Activated B cell treated with CpG ODN at 0.5 μM for 24 hours (primary cell): ENCODE data around the gene SMIM11. TPM values are rescaled to one million over a fixed set of nuclear protein-coding genes. Genes with fewer than 3 reads are reported as not detected.

Experiments used
- ATAC-seq: fragments of 200-7000 bp; cut with Tn5 transposase; one replicate; pipeline ENCODE4 v1.10.0; 2021; ENCODE audit warnings: low read depth, mild to moderate bottlenecking, moderate library complexity
- CTCF ChIA-PET: fragments of 350-600 bp; sonication (Branson Sonifier 250); formaldehyde crosslinking; loops from one replicate; lab custom pipeline; 2021; ENCODE audit warnings: antibody characterized with exemption; lab: Charles Lee
- POLR2A ChIA-PET: fragments of 350-600 bp; sonication (Branson Sonifier 250); formaldehyde crosslinking; loops from one replicate; lab custom pipeline; 2021; ENCODE audit warnings: antibody characterized with exemption; lab: Charles Lee
- DNase-seq: peaks from one replicate; pipeline ENCODE4 v3.0.0; 2022
- H3K27ac Mint-ChIP-seq: one replicate; pipeline ENCODE4 v1.8.0; 2020; ENCODE audit warnings: mixed read lengths
- H3K27me3 Mint-ChIP-seq: one replicate; pipeline ENCODE4 v1.8.0; 2021; ENCODE audit warnings: mixed read lengths
- H3K36me3 Mint-ChIP-seq: one replicate; pipeline ENCODE4 v1.8.0; 2021; ENCODE audit warnings: low read depth, mixed read lengths
- H3K4me1 Mint-ChIP-seq: one replicate; pipeline ENCODE4 v1.8.0; 2021; ENCODE audit warnings: mixed read lengths
- H3K4me3 Mint-ChIP-seq: one replicate; pipeline ENCODE4 v1.8.0; 2020; ENCODE audit warnings: mild to moderate bottlenecking, mixed read lengths
- H3K9me3 Mint-ChIP-seq: one replicate; pipeline ENCODE4 v1.8.0; 2020; ENCODE audit warnings: mixed read lengths
- intact Hi-C: fragments of 100-400 bp; cut with micrococcal nuclease; formaldehyde crosslinking; loops from one replicate; pipeline ENCODE4 v1.15.1; 2024
- total RNA-seq: library from RNA; stranded (reverse); gene quantifications from 2 replicates; pipeline ENCODE4 v1.2.3, GENCODE V29; 2022
- TF ChIP-seq, protein P1 (sequence below): fragments of 200-600 bp; IDR thresholded peaks from one replicate; pipeline ENCODE4 v1.8.0; 2022; ENCODE audit warnings: antibody characterized with exemption, mild to moderate bottlenecking

SMIM11 gene
- total RNA-seq, 1 donor from 2014 or later = 4.3 TPM

DNA sequence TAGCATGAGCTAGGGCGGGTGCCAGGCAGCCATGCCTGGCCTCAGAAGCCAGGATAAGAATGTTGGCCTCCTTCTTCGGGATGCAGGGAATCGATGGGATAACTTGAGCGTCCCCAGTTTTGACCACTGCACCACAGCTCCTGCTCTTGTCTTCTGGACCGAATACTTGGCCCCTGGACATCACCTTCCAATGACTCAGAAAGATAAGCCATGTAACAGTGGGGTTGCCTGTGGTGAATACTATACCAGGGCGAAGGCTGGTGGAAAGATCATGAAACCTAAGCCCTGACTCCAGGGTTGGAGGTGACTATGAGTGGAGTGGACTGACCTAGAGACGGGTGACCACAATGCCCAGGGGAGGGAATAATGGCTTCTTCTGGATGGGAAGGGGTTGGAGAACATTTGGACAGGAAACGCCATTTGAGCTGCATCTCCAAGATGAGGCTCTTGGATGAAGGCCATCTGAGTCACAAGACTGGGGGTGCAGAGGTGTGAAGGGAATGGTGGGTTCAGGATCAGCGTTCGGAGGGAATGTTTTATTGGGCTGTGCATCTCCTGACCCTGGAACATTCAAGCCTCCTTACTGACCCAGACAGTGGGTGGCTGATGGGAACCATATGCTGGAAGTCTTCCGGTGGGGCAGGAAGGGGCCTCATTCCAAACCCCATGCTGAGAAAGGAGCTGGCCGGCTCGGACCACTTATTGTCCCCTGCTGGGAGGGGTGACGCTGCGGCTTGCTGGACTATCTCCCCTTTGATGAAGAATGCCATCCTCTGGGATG, 30.0 kb upstream of the SMIM11 start:
- CTCF ChIA-PET = interaction anchor here (11.8 kb wide), 1 partner anchor 424 kb away, joined by 431 read pairs; no protein-coding TSS in a partner anchor
- Mint-ChIP-seq H3K9me3 (no peaks in the 10 kb centered on the region), H3K36me3 (no peaks in the 10 kb centered on the region), H3K27ac (no peak overlapping the region), H3K27me3 (peaks cover 8% of the 10 kb centered on the region), H3K4me1 (peaks cover 3% of the 10 kb centered on the region), H3K4me3 (no peak overlapping the region)
- DNase-seq = no peak
- POLR2A ChIA-PET = no interaction called here
- TF ChIP-seq, protein P1, sequence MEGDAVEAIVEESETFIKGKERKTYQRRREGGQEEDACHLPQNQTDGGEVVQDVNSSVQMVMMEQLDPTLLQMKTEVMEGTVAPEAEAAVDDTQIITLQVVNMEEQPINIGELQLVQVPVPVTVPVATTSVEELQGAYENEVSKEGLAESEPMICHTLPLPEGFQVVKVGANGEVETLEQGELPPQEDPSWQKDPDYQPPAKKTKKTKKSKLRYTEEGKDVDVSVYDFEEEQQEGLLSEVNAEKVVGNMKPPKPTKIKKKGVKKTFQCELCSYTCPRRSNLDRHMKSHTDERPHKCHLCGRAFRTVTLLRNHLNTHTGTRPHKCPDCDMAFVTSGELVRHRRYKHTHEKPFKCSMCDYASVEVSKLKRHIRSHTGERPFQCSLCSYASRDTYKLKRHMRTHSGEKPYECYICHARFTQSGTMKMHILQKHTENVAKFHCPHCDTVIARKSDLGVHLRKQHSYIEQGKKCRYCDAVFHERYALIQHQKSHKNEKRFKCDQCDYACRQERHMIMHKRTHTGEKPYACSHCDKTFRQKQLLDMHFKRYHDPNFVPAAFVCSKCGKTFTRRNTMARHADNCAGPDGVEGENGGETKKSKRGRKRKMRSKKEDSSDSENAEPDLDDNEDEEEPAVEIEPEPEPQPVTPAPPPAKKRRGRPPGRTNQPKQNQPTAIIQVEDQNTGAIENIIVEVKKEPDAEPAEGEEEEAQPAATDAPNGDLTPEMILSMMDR = no peak
- intact Hi-C loops = loop anchor here (5.0 kb wide), 1 partner anchor 703 kb away; the partner anchor contains the start of genes CRYZL1 and ITSN1
- ATAC-seq = no peak

DNA sequence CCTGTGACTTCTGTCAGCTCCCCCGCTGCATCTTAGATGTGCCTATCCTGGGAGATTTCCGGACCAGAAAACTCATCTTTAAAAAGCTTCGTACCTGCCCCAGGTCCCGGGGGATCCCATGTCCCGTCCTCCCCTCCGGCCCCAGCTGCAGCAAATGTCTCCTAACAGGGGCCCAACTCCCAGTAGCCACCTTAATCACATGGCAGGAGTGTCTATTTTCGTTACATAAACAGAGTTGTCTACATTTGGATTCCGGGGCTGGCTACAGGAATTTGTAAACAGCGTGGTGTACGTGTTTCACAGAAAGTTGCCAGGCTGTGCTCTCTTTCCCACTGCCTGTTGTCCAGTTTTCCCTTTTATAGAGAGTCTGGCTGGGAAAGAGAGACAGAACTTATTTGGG, 29.4 kb upstream of the SMIM11 start:
- peaks cover 5% of the 10 kb centered on the region for H3K27me3 Mint-ChIP-seq
- no peak overlapping the region for H3K27ac Mint-ChIP-seq
- TF ChIP-seq, protein P1 = no peak
- no peak for DNase-seq
- POLR2A ChIA-PET = no interaction called here
- H3K4me3 Mint-ChIP-seq = no peak overlapping the region
- intact Hi-C loops = loop anchor here (5.0 kb wide), 1 partner anchor 704 kb away; the partner anchor contains the start of genes CRYZL1 and ITSN1
- H3K4me1 Mint-ChIP-seq = peaks cover 3% of the 10 kb centered on the region
- ATAC-seq = no peak
- H3K36me3 Mint-ChIP-seq = no peaks in the 10 kb centered on the region
- H3K9me3 Mint-ChIP-seq = no peaks in the 10 kb centered on the region
- CTCF ChIA-PET = interaction anchor here (11.8 kb wide), 1 partner anchor 424 kb away, joined by 431 read pairs; no protein-coding TSS in a partner anchor

DNA sequence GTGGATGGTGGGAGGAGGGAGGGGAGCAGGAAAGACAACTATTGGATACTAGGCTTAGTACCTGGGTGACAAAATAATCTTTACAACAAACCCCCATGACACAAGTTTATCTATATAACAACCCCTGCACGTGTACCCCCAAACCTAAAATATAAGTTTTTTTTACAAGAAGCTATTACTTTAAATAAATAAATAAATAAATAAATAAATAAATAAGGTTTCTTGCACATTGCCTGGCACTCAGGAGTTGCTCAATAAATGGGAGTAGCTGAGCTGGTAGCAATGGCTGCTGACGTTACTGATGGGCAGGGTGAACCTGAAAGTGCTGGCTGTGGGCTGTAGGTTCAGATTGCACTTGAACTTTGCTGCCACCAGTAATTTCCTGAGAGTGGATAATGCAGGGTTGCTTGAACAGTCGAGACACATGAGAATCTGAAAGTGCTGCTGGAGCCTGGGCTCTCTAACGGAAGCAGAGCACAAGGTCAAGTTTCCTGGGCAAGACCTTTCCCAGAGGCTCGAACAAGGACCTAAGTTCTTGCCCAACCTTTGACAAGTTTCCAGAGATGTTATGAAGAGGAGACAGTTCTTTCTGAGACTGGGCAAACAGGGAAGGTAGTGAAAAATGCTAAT, 26.3 kb upstream of the SMIM11 start:
- Mint-ChIP-seq H3K4me1 (peaks cover 3% of the 10 kb centered on the region), H3K9me3 (no peaks in the 10 kb centered on the region), H3K36me3 (no peaks in the 10 kb centered on the region), H3K4me3 (no peak overlapping the region), H3K27me3 (peaks cover 6% of the 10 kb centered on the region), H3K27ac (no peak overlapping the region)
- ChIA-PET CTCF (interaction anchor here (0.6 to 11.8 kb wide), 9 partner anchors 9 to 806 kb away, joined by 3 to 431 read pairs (median 7); partner anchors contain the start of genes ATP5PO and SON), POLR2A (interaction anchor here (2.4 kb wide), 1 partner anchor 425 kb away, joined by 17 read pairs; no protein-coding TSS in a partner anchor)
- TF ChIP-seq, protein P1 = no peak
- ATAC-seq = no peak
- intact Hi-C loops = loop anchor here (1.0 to 5.0 kb wide), 3 partner anchors 328 to 707 kb away; partner anchors contain the start of genes CRYZL1 and ITSN1
- DNase-seq = no peak

DNA sequence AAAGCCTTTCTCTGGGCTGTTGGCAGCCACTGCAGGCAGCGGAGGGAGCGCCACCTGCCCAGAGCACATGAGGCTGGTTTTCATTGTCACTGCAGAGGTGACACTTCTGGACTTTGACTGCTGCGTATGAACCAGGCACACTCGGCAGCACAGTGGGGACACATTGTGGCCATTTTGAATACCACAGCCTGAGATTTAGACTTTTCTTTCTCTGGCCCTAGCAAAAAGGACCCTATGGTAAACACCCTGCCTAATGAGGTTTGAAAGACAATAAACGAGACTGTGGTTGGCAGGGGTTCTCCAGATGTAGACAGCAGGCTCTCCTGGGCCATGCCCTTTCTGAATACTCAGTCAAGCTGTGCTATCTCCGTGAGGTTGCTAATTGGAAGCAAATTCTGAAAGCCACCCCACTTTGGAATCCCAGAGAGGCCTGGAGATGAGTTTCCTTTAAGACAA, 23.5 kb upstream of the SMIM11 start:
- H3K27ac Mint-ChIP-seq = no peak overlapping the region
- no peaks in the 10 kb centered on the region for H3K9me3 Mint-ChIP-seq
- DNase-seq (no peak), ATAC-seq (peak; percentile 80)
- TF ChIP-seq, protein P1 = no peak
- intact Hi-C loops = no loop called here
- POLR2A ChIA-PET = no interaction called here
- H3K4me3 Mint-ChIP-seq = no peak overlapping the region
- H3K27me3 Mint-ChIP-seq = peaks cover 29% of the 10 kb centered on the region
- H3K4me1 Mint-ChIP-seq = peaks cover 3% of the 10 kb centered on the region
- CTCF ChIA-PET = interaction anchor here (11.8 kb wide), 1 partner anchor 430 kb away, joined by 431 read pairs; no protein-coding TSS in a partner anchor
- H3K36me3 Mint-ChIP-seq = no peaks in the 10 kb centered on the region

DNA sequence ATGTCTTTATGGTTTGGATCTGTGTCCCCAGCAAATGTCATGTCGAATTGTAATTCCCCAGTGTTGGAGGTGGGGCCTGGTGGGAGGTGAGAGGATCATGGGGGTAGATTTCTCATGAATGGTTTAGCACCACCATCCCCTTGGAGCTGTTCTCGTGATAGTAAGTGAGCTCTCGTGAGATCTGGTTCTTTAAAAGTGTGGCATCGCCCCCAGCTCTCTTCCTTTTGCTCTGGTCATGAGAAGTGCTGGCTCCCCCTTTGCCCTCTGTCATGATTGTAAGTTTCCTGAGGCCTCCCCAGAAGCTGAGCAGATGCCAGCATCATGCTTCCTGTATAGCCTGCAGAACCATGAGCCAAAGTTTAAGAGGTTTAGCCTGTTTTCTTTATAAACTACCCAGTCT, 22.8 kb upstream of the SMIM11 start:
- peaks cover 32% of the 10 kb centered on the region for H3K27me3 Mint-ChIP-seq
- intact Hi-C loops = no loop called here
- peaks cover 3% of the 10 kb centered on the region for H3K4me1 Mint-ChIP-seq
- no peaks in the 10 kb centered on the region for H3K36me3 Mint-ChIP-seq
- no peak for ATAC-seq
- H3K9me3 Mint-ChIP-seq = no peaks in the 10 kb centered on the region
- TF ChIP-seq, protein P1 = no peak
- no peak overlapping the region for H3K27ac Mint-ChIP-seq
- POLR2A ChIA-PET = no interaction called here
- CTCF ChIA-PET = interaction anchor here (11.8 kb wide), 1 partner anchor 431 kb away, joined by 431 read pairs; no protein-coding TSS in a partner anchor
- DNase-seq = no peak
- H3K4me3 Mint-ChIP-seq = no peak overlapping the region
